ENCODE results near the gene ISLR. TPM values are rescaled to one million over a fixed set of nuclear protein-coding genes. Genes with fewer than 3 reads are reported as not detected.

ISLR gene
- total and polyA plus RNA-seq, 12 donors: 8.8 to 19.7 (median 13.2) TPM

DNA sequence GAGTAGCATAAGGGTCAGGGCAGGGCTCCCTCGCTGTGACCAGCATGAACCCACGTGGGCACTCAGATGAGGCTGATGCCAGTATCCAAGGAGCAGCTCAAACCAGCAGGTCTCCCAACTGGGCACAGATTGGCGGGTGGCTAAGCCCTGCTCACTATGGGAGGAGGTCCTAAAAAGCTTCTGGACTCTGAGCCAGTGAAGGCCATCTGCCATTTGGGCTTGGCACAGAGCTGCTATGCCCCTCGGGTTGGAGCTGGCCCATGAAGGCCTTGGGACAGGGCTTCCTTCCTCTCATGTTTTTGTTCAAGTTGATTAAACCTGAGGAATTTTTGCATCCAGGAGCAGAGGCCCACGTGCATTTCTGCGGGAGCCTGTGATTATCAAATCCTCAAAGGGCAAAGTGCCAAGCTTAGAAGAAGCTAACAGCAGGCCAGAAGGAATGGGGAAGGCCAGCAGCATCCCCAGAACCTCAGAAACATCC is 33.3 kb downstream of the ISLR start:
- Histone ChIP-seq H3K4me1 (peaks cover 2 to 44% (median 14%) of the 10 kb centered on the region in 9 donors), H3K27ac (no peak overlapping the region), H3K9me3 (no peaks in the 10 kb centered on the region), H3K4me3 (no peak overlapping the region), H3K27me3 (no peaks in the 10 kb centered on the region), H3K36me3 (no peaks in the 10 kb centered on the region)
- DNase-seq (no peak), ATAC-seq (no peak)
- intact Hi-C loops (cut with DNase I): no loop called here
- 72 to 75% methylated on average over 6 of the region's 6 CpGs for WGBS, 2 donors
- TF ChIP-seq, protein P1, sequence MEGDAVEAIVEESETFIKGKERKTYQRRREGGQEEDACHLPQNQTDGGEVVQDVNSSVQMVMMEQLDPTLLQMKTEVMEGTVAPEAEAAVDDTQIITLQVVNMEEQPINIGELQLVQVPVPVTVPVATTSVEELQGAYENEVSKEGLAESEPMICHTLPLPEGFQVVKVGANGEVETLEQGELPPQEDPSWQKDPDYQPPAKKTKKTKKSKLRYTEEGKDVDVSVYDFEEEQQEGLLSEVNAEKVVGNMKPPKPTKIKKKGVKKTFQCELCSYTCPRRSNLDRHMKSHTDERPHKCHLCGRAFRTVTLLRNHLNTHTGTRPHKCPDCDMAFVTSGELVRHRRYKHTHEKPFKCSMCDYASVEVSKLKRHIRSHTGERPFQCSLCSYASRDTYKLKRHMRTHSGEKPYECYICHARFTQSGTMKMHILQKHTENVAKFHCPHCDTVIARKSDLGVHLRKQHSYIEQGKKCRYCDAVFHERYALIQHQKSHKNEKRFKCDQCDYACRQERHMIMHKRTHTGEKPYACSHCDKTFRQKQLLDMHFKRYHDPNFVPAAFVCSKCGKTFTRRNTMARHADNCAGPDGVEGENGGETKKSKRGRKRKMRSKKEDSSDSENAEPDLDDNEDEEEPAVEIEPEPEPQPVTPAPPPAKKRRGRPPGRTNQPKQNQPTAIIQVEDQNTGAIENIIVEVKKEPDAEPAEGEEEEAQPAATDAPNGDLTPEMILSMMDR (IDR thresholded peaks at IDR 0.05): no peak

DNA sequence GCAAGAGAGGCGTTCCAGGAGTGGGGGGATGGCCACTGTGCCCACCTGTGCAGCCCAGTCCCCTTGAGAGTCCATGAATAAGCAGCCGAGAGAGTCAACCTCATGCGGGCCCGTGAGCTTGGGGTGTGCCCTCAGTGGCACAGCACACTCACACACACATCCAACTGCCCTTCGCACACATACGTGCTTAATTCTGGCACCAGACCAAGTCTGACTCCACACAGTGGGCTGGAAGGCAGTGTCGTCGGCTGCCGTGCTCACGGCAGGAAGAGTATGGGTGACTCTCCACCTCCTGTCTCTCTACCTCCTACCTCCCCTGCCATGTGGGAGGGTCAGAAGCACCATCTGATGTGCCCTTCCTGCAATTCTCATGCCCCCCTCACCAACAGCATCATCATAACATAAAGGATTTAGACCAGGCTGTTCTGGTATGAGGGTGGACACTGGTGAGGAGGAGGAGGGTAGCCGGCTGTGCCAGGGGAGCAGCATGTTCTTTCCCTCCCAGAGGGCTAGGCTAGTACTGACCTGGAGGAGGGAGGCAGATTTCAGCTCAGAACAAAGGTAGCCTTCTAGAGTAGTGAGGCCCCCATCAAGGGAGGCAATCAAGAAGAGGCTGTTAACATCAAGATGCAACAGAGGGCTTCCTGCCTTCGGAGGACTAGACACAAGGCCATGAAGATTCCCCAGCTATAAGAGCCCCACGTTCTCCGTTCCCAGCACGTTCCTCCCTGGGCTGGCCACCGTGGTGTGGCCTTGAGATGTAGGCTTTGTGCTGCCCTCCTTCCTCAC is 34.3 kb downstream of the ISLR start:
- 87 to 88% methylated on average over 16 of the region's 16 CpGs for WGBS, 2 donors
- DNase-seq (no peak), ATAC-seq (no peak)
- no peaks in the 10 kb centered on the region for H3K9me3 ChIP-seq
- intact Hi-C loops (cut with DNase I): no loop called here
- H3K27me3 ChIP-seq: no peaks in the 10 kb centered on the region
- peaks cover 2 to 36% (median 13%) of the 10 kb centered on the region in 9 donors for H3K4me1 ChIP-seq
- TF ChIP-seq, protein P1 (IDR thresholded peaks at IDR 0.05): no peak
- no peak overlapping the region for H3K27ac ChIP-seq
- H3K36me3 ChIP-seq: no peaks in the 10 kb centered on the region
- no peak overlapping the region for H3K4me3 ChIP-seq

DNA sequence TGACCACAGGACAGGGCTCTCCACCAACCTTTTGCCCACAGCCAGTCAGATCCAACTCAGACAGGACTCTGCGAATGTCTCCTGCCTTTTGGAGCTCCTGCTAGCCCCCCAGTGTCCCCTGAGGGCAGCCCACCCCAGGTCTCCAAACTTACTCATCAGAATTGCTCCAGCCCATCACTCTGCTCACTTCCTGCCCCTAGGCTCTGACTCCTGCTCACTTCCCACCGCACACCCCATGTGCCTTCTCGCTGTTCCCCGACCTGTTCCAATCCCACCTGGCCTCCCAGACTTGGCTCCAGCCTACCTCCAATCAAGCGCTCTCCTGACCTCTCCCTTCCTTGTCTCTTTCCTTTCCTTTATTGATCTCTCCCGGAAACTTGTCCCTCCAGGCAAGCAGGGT is 35.0 kb downstream of the ISLR start:
- WGBS, 2 donors: 83 to 84% methylated on average over 6 of the region's 6 CpGs
- Histone ChIP-seq H3K9me3 (no peaks in the 10 kb centered on the region), H3K27ac (no peak overlapping the region), H3K4me3 (no peak overlapping the region), H3K27me3 (no peaks in the 10 kb centered on the region), H3K36me3 (no peaks in the 10 kb centered on the region), H3K4me1 (peaks cover 2 to 36% (median 13%) of the 10 kb centered on the region in 9 donors)
- intact Hi-C loops (cut with DNase I): no loop called here
- no peak for DNase-seq
- TF ChIP-seq, protein P1 (IDR thresholded peaks at IDR 0.05): no peak
- no peak for ATAC-seq

DNA sequence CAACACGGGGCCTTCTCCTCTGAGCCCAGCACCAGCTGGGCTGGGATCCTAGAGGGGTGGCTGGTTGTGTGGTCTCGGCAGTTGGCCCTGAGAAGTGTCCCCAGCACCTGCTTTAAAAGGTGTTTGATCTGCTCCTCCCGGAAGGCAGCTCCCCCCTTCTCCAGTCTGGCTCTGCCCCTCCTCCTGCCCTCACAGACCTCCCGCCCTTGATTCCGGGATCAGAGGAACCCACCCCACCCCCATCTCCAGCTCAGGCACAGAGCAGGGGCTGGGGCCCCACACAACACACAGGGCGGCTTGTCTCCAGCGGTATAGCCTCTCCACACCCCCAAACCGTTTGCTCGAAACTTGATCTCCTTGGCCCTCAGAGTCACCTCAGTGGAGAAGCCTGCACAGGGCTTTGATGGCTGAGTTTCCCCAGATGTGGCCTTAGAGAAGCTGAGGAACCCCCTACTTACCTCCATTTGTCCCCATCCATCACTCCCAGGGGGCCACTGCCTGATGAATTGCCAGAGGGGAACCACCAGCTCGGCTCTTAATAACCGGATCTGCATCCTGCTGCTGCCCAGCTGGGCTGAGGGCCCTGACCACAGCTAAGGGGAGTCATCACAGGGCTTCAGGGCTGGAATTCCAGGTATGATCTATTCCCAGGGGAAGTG is 35.5 kb downstream of the ISLR start:
- Histone ChIP-seq H3K27me3 (no peaks in the 10 kb centered on the region), H3K9me3 (no peaks in the 10 kb centered on the region), H3K36me3 (no peaks in the 10 kb centered on the region), H3K4me3 (no peak overlapping the region), H3K4me1 (peaks cover 2 to 36% (median 13%) of the 10 kb centered on the region in 9 donors), H3K27ac (no peak overlapping the region)
- DNase-seq: no peak
- 70 to 78% methylated on average over 11 of the region's 11 CpGs for WGBS, 2 donors
- TF ChIP-seq, protein P1 (IDR thresholded peaks at IDR 0.05): no peak
- intact Hi-C loops (cut with DNase I): no loop called here
- no peak for ATAC-seq

All from heart right ventricle (tissue), 16 donors.